NCI-H524 (cell line): ENCODE data around the gene BTNL8.

Experiments
- DNase-seq, 2 experiments: peaks; one replicate each; lab custom pipeline; 2025; lab: John Stamatoyannopoulos, UW

Gene BTNL8

GRCh38 chr5:180898621-180899246 lies at the start of gene BTNL8:
Gene BTNL8, plus strand, starts transcription at chr5:180899159. Its CDS starts 152 bp downstream, at chr5:180899311.
- DNase-seq: no peak

GRCh38 chr5:180849827-180850226 lies 49.1 kb upstream of the BTNL8 start:
- no peak for DNase-seq

GRCh38 chr5:180850434-180851078 lies 48.4 kb upstream of the BTNL8 start:
- no peak for DNase-seq

GRCh38 chr5:180852495-180852894 lies 46.5 kb upstream of the BTNL8 start:
- DNase-seq: no peak

- no peak for DNase-seq
Measured at GRCh38 chr5:180853121-180853847, 45.7 kb upstream of the BTNL8 start.

GRCh38 chr5:180853848-180854176 lies 45.1 kb upstream of the BTNL8 start:
- no peak for DNase-seq

GRCh38 chr5:180858586-180858985 lies 40.4 kb upstream of the BTNL8 start:
- DNase-seq: no peak

GRCh38 chr5:180860273-180860886 lies 38.6 kb upstream of the BTNL8 start:
- peak in 1 of 2 experiments; percentile 58 for DNase-seq

- peak; percentile 65 to 90 for DNase-seq
Measured at GRCh38 chr5:180860887-180861822, 37.8 kb upstream of the BTNL8 start, which contains the start of gene ZFP62. Gene ZFP62, minus strand, starts transcription at chr5:180861276. Its CDS starts 57 bp downstream, at chr5:180861219.

GRCh38 chr5:180862645-180863044 lies 36.3 kb upstream of the BTNL8 start:
- DNase-seq: peak in 1 of 2 experiments; percentile 7

GRCh38 chr5:180865981-180866695 lies 32.8 kb upstream of the BTNL8 start:
- no peak for DNase-seq

GRCh38 chr5:180866985-180867384 lies 32.0 kb upstream of the BTNL8 start:
- no peak for DNase-seq

- peak; percentile 42 to 78 for DNase-seq
Measured at GRCh38 chr5:180868960-180869359, 30.0 kb upstream of the BTNL8 start.

- no peak for DNase-seq
Measured at GRCh38 chr5:180869587-180869986, 29.4 kb upstream of the BTNL8 start.

GRCh38 chr5:180870276-180871068 lies 28.5 kb upstream of the BTNL8 start:
- DNase-seq: no peak

- no peak for DNase-seq
Measured at GRCh38 chr5:180872419-180872818, 26.5 kb upstream of the BTNL8 start.

- DNase-seq: no peak
Measured at GRCh38 chr5:180873615-180874520, 25.1 kb upstream of the BTNL8 start.

GRCh38 chr5:180874804-180875582 lies 24.0 kb upstream of the BTNL8 start:
- no peak for DNase-seq
